ENCODE measurements around the gene PLXNA4. TPM values are rescaled to one million over a fixed set of nuclear protein-coding genes. Genes with fewer than 3 reads are reported as not detected.

PLXNA4 gene
- total and polyA plus RNA-seq, 9 of the 15 experiments (the other 6 are each of a cell fraction or from before 2014, with no cell fraction given): under 0.01 to 0.09 TPM; not detected in 7

- no peak for ATAC-seq
- Histone ChIP-seq H3K27me3 (ENCODE audit: control insufficient read depth in 2 of 2, insufficient read depth in 2 of 2, low read length in 2 of 2) (peaks cover 13 to 27% of the 10 kb centered on the region in 2 experiments; a peak in 4 of 5 replicates), H3K9me1 (ENCODE audit: control insufficient read depth, insufficient read depth, low read length) (no peaks in the 10 kb centered on the region), H3K4me2 (ENCODE audit: insufficient read depth, low read length) (no peak overlapping the region), H4K20me1 (replicated peaks; ENCODE audit: control insufficient read depth, insufficient read depth, low read length) (peaks cover 4% of the 10 kb centered on the region), H3K4me1 (replicated peaks in 1 of 2; ENCODE audit: control insufficient read depth in 2 of 2, insufficient read depth in 2 of 2, low read length in 2 of 2) (no peaks in the 10 kb centered on the region), H3K9ac (ENCODE audit: insufficient read depth in 1 of 2, low read depth in 2 of 2, low read length in 2 of 2) (no peak overlapping the region), H3K36me3 (ENCODE audit: control insufficient read depth, insufficient read depth, low read length) (no peaks in the 10 kb centered on the region), H3K27ac (ENCODE audit: extremely low read depth, low read depth, low read length) (no peak overlapping the region), H3K9me3 (replicated peaks; ENCODE audit: control insufficient read depth, insufficient read depth, low read depth, low read length) (no peaks in the 10 kb centered on the region), H3K79me2 (ENCODE audit: control insufficient read depth, insufficient read depth, low read length) (no peaks in the 10 kb centered on the region), H2AFZ (ENCODE audit: low read depth, low read length) (no peak overlapping the region), H3K4me3 (no peak overlapping the region)
- in situ Hi-C loops (cut with MboI) (no loop called here), intact Hi-C loops (cut with micrococcal nuclease) (no loop called here)
- FAIRE-seq: no peak
- WGBS (ENCODE audit: insufficient coverage, low coverage, missing lambda C conversion rate): 0% methylated on average over 3 of the region's 3 CpGs
- no TSS peak for BruUV-seq (replicated peaks)
- POLR2A ChIA-PET: no interaction called here
- CTCF ChIA-PET (ENCODE audit: low intra/inter-chr PET ratio): no interaction called here
- DNase-seq (ENCODE audit: extremely low read depth in 1 of 4, low spot score in 3 of 4): no peak
- no peak for TF ChIP-seq RREB1 (CRISPR knock-in tag; IDR thresholded peaks at IDR 0.05)
- no peak for TF ChIP-seq RBM17 (IDR thresholded peaks at IDR 0.05; ENCODE audit: borderline replicate concordance, low read depth, low read length)
- TF ChIP-seq ZFX (CRISPR knock-in tag; IDR thresholded peaks at IDR 0.05): no peak
- TF ChIP-seq E2F8 (IDR thresholded peaks at IDR 0.05; ENCODE audit: low read depth, partially characterized antibody): no peak
- no peak for TF ChIP-seq EZH2 (IDR thresholded peaks at IDR 0.05; ENCODE audit: borderline replicate concordance, low read depth, low read length)
- TF ChIP-seq ZNF639 (CRISPR knock-in tag; conservative IDR thresholded peaks at IDR 0.05 in 1 of 2, IDR thresholded peaks at IDR 0.05 in 1 of 2): no peak
- no peak for TF ChIP-seq KLF6 (CRISPR knock-in tag; IDR thresholded peaks at IDR 0.05; ENCODE audit: borderline replicate concordance)
Measured at GRCh38 chr7:132446260-132446659, 130.0 kb downstream of the PLXNA4 start.
